Measurements from ENCODE around the gene PLEKHM2.

PLEKHM2 gene

GRCh38 chr1:15727021-15727420 is 42.9 kb downstream of the PLEKHM2 start:
- Histone ChIP-seq H3K27me3 (ENCODE audit: control insufficient read depth, low read length) (no peaks in the 10 kb centered on the region), H3K4me1 (ENCODE audit: control insufficient read depth, low read length) (no peaks in the 10 kb centered on the region), H4K20me1 (ENCODE audit: control insufficient read depth, insufficient read depth, low read depth, low read length) (no peaks in the 10 kb centered on the region), H3K9me2 (replicated peaks; ENCODE audit: control insufficient read depth, low read length) (no peaks in the 10 kb centered on the region), H3K4me2 (ENCODE audit: low read length) (no peak overlapping the region), H3K36me3 (ENCODE audit: control insufficient read depth, low read length) (peaks cover 41% of the 10 kb centered on the region), H3K4me3 (ENCODE audit: low read length) (no peak overlapping the region), H3K9me3 (ENCODE audit: control insufficient read depth, insufficient read depth, low read length) (no peaks in the 10 kb centered on the region), H3F3A (ENCODE audit: control insufficient read depth, insufficient read depth) (no peaks in the 10 kb centered on the region), H3K27ac (ENCODE audit: low read depth, low read length) (no peak overlapping the region), H3K79me2 (ENCODE audit: control insufficient read depth, low read length) (no peaks in the 10 kb centered on the region)
- TF ChIP-seq CTCF (IDR thresholded peaks at IDR 0.05; ENCODE audit: low read depth, low read length, poor library complexity, severe bottlenecking) (no peak), EZH2phosphoT487 (IDR thresholded peaks at IDR 0.05; ENCODE audit: borderline replicate concordance, low read length) (no peak)

GRCh38 chr1:15727424-15727823 is 43.3 kb downstream of the PLEKHM2 start:
- Histone ChIP-seq H3K36me3 (ENCODE audit: control insufficient read depth, low read length) (peaks cover 44% of the 10 kb centered on the region), H4K20me1 (ENCODE audit: control insufficient read depth, insufficient read depth, low read depth, low read length) (no peaks in the 10 kb centered on the region), H3K27me3 (ENCODE audit: control insufficient read depth, low read length) (no peaks in the 10 kb centered on the region), H3K4me3 (ENCODE audit: low read length) (no peak overlapping the region), H3K9me2 (replicated peaks; ENCODE audit: control insufficient read depth, low read length) (no peaks in the 10 kb centered on the region), H3K79me2 (ENCODE audit: control insufficient read depth, low read length) (no peaks in the 10 kb centered on the region), H3K9me3 (ENCODE audit: control insufficient read depth, insufficient read depth, low read length) (no peaks in the 10 kb centered on the region), H3K4me1 (ENCODE audit: control insufficient read depth, low read length) (no peaks in the 10 kb centered on the region), H3F3A (ENCODE audit: control insufficient read depth, insufficient read depth) (no peaks in the 10 kb centered on the region), H3K27ac (ENCODE audit: low read depth, low read length) (no peak overlapping the region), H3K4me2 (ENCODE audit: low read length) (no peak overlapping the region)
- TF ChIP-seq EZH2phosphoT487 (IDR thresholded peaks at IDR 0.05; ENCODE audit: borderline replicate concordance, low read length) (no peak), CTCF (IDR thresholded peaks at IDR 0.05; ENCODE audit: low read depth, low read length, poor library complexity, severe bottlenecking) (no peak)

- Histone ChIP-seq H3K4me3 (ENCODE audit: low read length) (no peak overlapping the region), H3K27ac (ENCODE audit: low read depth, low read length) (no peak overlapping the region), H3K9me2 (replicated peaks; ENCODE audit: control insufficient read depth, low read length) (no peaks in the 10 kb centered on the region), H3K4me1 (ENCODE audit: control insufficient read depth, low read length) (no peaks in the 10 kb centered on the region), H3K36me3 (ENCODE audit: control insufficient read depth, low read length) (peaks cover 38% of the 10 kb centered on the region), H3K4me2 (ENCODE audit: low read length) (no peak overlapping the region), H3K79me2 (ENCODE audit: control insufficient read depth, low read length) (no peaks in the 10 kb centered on the region), H3K27me3 (ENCODE audit: control insufficient read depth, low read length) (no peaks in the 10 kb centered on the region), H3K9me3 (ENCODE audit: control insufficient read depth, insufficient read depth, low read length) (no peaks in the 10 kb centered on the region), H4K20me1 (ENCODE audit: control insufficient read depth, insufficient read depth, low read depth, low read length) (no peaks in the 10 kb centered on the region), H3F3A (ENCODE audit: control insufficient read depth, insufficient read depth) (no peaks in the 10 kb centered on the region)
- TF ChIP-seq CTCF (IDR thresholded peaks at IDR 0.05; ENCODE audit: low read depth, low read length, poor library complexity, severe bottlenecking) (no peak), EZH2phosphoT487 (IDR thresholded peaks at IDR 0.05; ENCODE audit: borderline replicate concordance, low read length) (no peak)
These were observed 43.9 kb downstream of the PLEKHM2 start for GRCh38 chr1:15727866-15728534.

All from DOHH2 (cell line).